Right lobe of liver (tissue), 4 donors: ENCODE data around the gene KCNT1.

Experiments
- POLR2A ChIP-seq: fragments of 450-650 bp; IDR thresholded peaks from one replicate; pipeline ENCODE4 v1.6.1; 2017; ENCODE audit warnings: antibody characterized with exemption, mild to moderate bottlenecking
- TF ChIP-seq, protein P1 (sequence below), 4 donors: fragments of 200-600 bp in 3 of 4; fragments of 450-650 bp in 1 of 4; IDR thresholded peaks; one replicate each; pipeline versions ENCODE4 v1.5.1 to v1.8.0; 2016 to 2022; ENCODE audit warnings: antibody characterized with exemption in 4 of 4, mild to moderate bottlenecking in 2 of 4
- donor health status: DM: no; HTN: no; CAD: no.
- donor health status: DM: no; HTN: no; CAD: no.
- donor health status: DM: no; HTN: yes; CAD: no.

- no peak for TF ChIP-seq POLR2A
- TF ChIP-seq, protein P1, sequence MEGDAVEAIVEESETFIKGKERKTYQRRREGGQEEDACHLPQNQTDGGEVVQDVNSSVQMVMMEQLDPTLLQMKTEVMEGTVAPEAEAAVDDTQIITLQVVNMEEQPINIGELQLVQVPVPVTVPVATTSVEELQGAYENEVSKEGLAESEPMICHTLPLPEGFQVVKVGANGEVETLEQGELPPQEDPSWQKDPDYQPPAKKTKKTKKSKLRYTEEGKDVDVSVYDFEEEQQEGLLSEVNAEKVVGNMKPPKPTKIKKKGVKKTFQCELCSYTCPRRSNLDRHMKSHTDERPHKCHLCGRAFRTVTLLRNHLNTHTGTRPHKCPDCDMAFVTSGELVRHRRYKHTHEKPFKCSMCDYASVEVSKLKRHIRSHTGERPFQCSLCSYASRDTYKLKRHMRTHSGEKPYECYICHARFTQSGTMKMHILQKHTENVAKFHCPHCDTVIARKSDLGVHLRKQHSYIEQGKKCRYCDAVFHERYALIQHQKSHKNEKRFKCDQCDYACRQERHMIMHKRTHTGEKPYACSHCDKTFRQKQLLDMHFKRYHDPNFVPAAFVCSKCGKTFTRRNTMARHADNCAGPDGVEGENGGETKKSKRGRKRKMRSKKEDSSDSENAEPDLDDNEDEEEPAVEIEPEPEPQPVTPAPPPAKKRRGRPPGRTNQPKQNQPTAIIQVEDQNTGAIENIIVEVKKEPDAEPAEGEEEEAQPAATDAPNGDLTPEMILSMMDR (IDR thresholded peaks at IDR 0.05): no peak
Observed at GRCh38 chr9:135801070-135801469, 99.1 kb downstream of the KCNT1 start.
